H1 (cell line): Measurements from ENCODE around the gene CPNE5. TPM values are rescaled to one million over a fixed set of nuclear protein-coding genes. Genes with fewer than 3 reads are reported as not detected.

ENCODE experiments used
- CTCF ChIA-PET: fragments of 300-600 bp; sonication (Branson Sonifier 250); formaldehyde crosslinking; loops from one replicate; lab custom pipeline; 2021; ENCODE audit not compliant: partially characterized antibody; lab: Charles Lee
- POLR2A ChIA-PET: fragments of 300-600 bp; sonication (Branson Sonifier 250); formaldehyde crosslinking; loops from one replicate; lab custom pipeline; 2021; ENCODE audit warnings: inconsistent platforms; ENCODE audit not compliant: partially characterized antibody; lab: Charles Lee
- DNase-seq, 2 experiments: peaks; one replicate each; pipeline versions ENCODE4 v3.0.0 to v3.0.0-alpha.2; 2010 to 2022; ENCODE audit warnings: low spot score in 2 of 2, low read depth in 1 of 2, mixed read lengths in 1 of 2
- FAIRE-seq: peaks from 2 replicates; lab custom pipeline; 2011; peaks lifted over from hg19 to GRCh38; lab: Jason Lieb, UNC
- H2AFZ ChIP-seq: 2 replicates; pipeline ENCODE4 v1.8.1; 2012; ENCODE audit warnings: low read length, inconsistent platforms
- H2AK5ac ChIP-seq: 2 replicates; pipeline ENCODE4 v1.6.1; 2013; ENCODE audit warnings: low read depth, low read length
- H2BK120ac ChIP-seq: replicated peaks from 2 replicates; pipeline ENCODE3; 2013; ENCODE audit warnings: low read depth, low read length, inconsistent platforms
- H2BK12ac ChIP-seq: 2 replicates; pipeline ENCODE4 v1.6.1; 2013; ENCODE audit warnings: low read depth, low read length
- H2BK15ac ChIP-seq: 2 replicates; pipeline ENCODE4 v1.6.1; 2013; ENCODE audit warnings: low read length
- H2BK20ac ChIP-seq: 2 replicates; pipeline ENCODE4 v1.6.1; 2013; ENCODE audit warnings: low read length
- H2BK5ac ChIP-seq: 2 replicates; pipeline ENCODE4 v1.6.1; 2013; ENCODE audit warnings: low read depth, low read length
- H3K14ac ChIP-seq: 2 replicates; pipeline ENCODE4 v1.6.1; 2013; ENCODE audit warnings: inconsistent platforms; ENCODE audit not compliant: insufficient read length
- H3K18ac ChIP-seq: 2 replicates; pipeline ENCODE4 v1.6.1; 2013; ENCODE audit warnings: low read length; ENCODE audit errors: extremely low read depth
- H3K23ac ChIP-seq: 2 replicates; pipeline ENCODE4 v1.6.1; 2013; ENCODE audit warnings: inconsistent platforms; ENCODE audit not compliant: insufficient read length
- H3K23me2 ChIP-seq: 2 replicates; pipeline ENCODE4 v1.6.1; 2013; ENCODE audit warnings: low read depth, low read length
- H3K27ac ChIP-seq: 2 replicates; pipeline ENCODE4 v1.6.1; 2011; ENCODE audit warnings: low read depth, low read length, inconsistent platforms
- H3K27me3 ChIP-seq, 4 experiments: replicated peaks in 1 of 4; 1 replicate in 1 of 4; 2 replicates in 3 of 4; pipeline versions ENCODE4 v1.6.1 to v1.8.1; 2011 to 2013; ENCODE audit warnings: low read length in 3 of 4, mild to moderate bottlenecking in 3 of 4, inconsistent platforms in 2 of 4, mixed read lengths in 2 of 4, moderate library complexity in 1 of 4; ENCODE audit not compliant: control insufficient read depth in 3 of 4, insufficient read depth in 3 of 4; ENCODE audit errors: extremely low read depth in 1 of 4
- H3K36me3 ChIP-seq, 4 experiments: 2 replicates each; pipeline versions ENCODE4 v1.6.1 to v1.8.1; 2011 to 2013; ENCODE audit warnings: mild to moderate bottlenecking in 4 of 4, low read length in 3 of 4, moderate library complexity in 2 of 4, control low read depth in 1 of 4, inconsistent platforms in 1 of 4; ENCODE audit not compliant: insufficient read depth in 4 of 4, control insufficient read depth in 2 of 4
- H3K4ac ChIP-seq: replicated peaks from 2 replicates; pipeline ENCODE3; 2013; ENCODE audit warnings: low read length, low read depth, mixed read lengths, inconsistent platforms; ENCODE audit not compliant: insufficient read length
- H3K4me1 ChIP-seq, 4 experiments: replicated peaks in 1 of 4; 1 replicate in 1 of 4; 2 replicates in 3 of 4; pipeline versions ENCODE4 v1.6.1 to v1.8.1; 2011 to 2013; ENCODE audit warnings: low read length in 3 of 4, inconsistent platforms in 2 of 4, mixed read lengths in 1 of 4; ENCODE audit not compliant: insufficient read depth in 4 of 4, control insufficient read depth in 3 of 4
- H3K4me2 ChIP-seq, 2 experiments: 2 replicates each; pipeline versions ENCODE4 v1.6.1 to v1.8.1; 2011 to 2013; ENCODE audit warnings: low read depth in 2 of 2, low read length in 2 of 2, control low read depth in 1 of 2, inconsistent platforms in 1 of 2, mild to moderate bottlenecking in 1 of 2; ENCODE audit not compliant: insufficient read depth in 1 of 2
- H3K4me3 ChIP-seq, 4 experiments: fragments of 200-600, 300-600 bp in 1 of 4; sonication (generic), shearing (Covaris generic), sonication (Bioruptor Twin) in 1 of 4; 2 replicates each; pipeline versions ENCODE4 v1.5.1 to v1.8.1; 2011 to 2016; ENCODE audit warnings: low read length in 4 of 4, low read depth in 3 of 4, control low read depth in 2 of 4, inconsistent platforms in 2 of 4, mild to moderate bottlenecking in 2 of 4, mixed read lengths in 1 of 4, moderate library complexity in 1 of 4; ENCODE audit not compliant: insufficient read depth in 2 of 4; ENCODE audit errors: extremely low read depth in 1 of 4
- H3K56ac ChIP-seq: replicated peaks from 2 replicates; pipeline ENCODE3; 2013; ENCODE audit warnings: low read depth, mild to moderate bottlenecking, mixed read lengths, low read length, inconsistent platforms; ENCODE audit not compliant: insufficient read length
- H3K79me1 ChIP-seq: 2 replicates; pipeline ENCODE4 v1.6.1; 2013; ENCODE audit warnings: low read depth, low read length, control low read depth
- H3K79me2 ChIP-seq, 2 experiments: 2 replicates each; pipeline versions ENCODE4 v1.6.1 to v1.8.1; 2012 to 2013; ENCODE audit warnings: low read length in 2 of 2, mild to moderate bottlenecking in 2 of 2, inconsistent platforms in 1 of 2; ENCODE audit not compliant: insufficient read depth in 2 of 2, control insufficient read depth in 1 of 2
- H3K9ac ChIP-seq, 4 experiments: replicated peaks in 1 of 4; 1 replicate in 1 of 4; 2 replicates in 3 of 4; pipeline versions ENCODE4 v1.6.1 to v1.8.1; 2011 to 2013; ENCODE audit warnings: low read depth in 3 of 4, low read length in 3 of 4, control low read depth in 2 of 4, mild to moderate bottlenecking in 2 of 4, moderate library complexity in 2 of 4, inconsistent platforms in 1 of 4; ENCODE audit errors: extremely low read depth in 1 of 4
- H3K9me3 ChIP-seq, 2 experiments: 2 replicates each; pipeline versions ENCODE4 v1.6.1 to v1.8.1; 2012 to 2013; ENCODE audit warnings: mild to moderate bottlenecking in 2 of 2, moderate library complexity in 2 of 2, control low read depth in 1 of 2, inconsistent platforms in 1 of 2, low read depth in 1 of 2, low read length in 1 of 2, mixed read lengths in 1 of 2; ENCODE audit not compliant: insufficient read depth in 2 of 2
- H4K20me1 ChIP-seq, 2 experiments: replicated peaks in 1 of 2; 2 replicates each; pipeline versions ENCODE3 to v1.8.1; 2011 to 2013; ENCODE audit warnings: inconsistent platforms in 2 of 2, low read length in 2 of 2, mild to moderate bottlenecking in 1 of 2; ENCODE audit not compliant: insufficient read depth in 2 of 2, control insufficient read depth in 1 of 2
- H4K5ac ChIP-seq: 2 replicates; pipeline ENCODE4 v1.6.1; 2013; ENCODE audit warnings: low read length, low read depth, mixed read lengths, inconsistent platforms; ENCODE audit not compliant: insufficient read length
- H4K8ac ChIP-seq: 2 replicates; pipeline ENCODE4 v1.8.0; 2013; ENCODE audit warnings: mild to moderate bottlenecking, moderate library complexity, low read length, inconsistent platforms; ENCODE audit not compliant: insufficient read depth; ENCODE audit errors: extremely low read depth
- H4K91ac ChIP-seq: replicated peaks from 2 replicates; pipeline ENCODE3; 2013; ENCODE audit warnings: low read length, mixed read lengths, inconsistent platforms; ENCODE audit not compliant: insufficient read length
- MAFK ChIP-seq: IDR thresholded peaks from 2 replicates; pipeline ENCODE4 v1.6.1; 2012; ENCODE audit warnings: low read depth, mild to moderate bottlenecking, improper control_type of control experiment, low read length
- RXRA ChIP-seq: IDR thresholded peaks from 2 replicates; pipeline ENCODE4 v1.6.1; 2011; ENCODE audit warnings: low read depth, mild to moderate bottlenecking, low read length, moderate library complexity; ENCODE audit not compliant: insufficient read depth
- SP2 ChIP-seq: IDR thresholded peaks from 2 replicates; pipeline ENCODE4 v1.6.1; 2012; ENCODE audit warnings: mild to moderate bottlenecking, low read length, inconsistent platforms
- SP4 ChIP-seq: IDR thresholded peaks from 2 replicates; pipeline ENCODE4 v1.6.1; 2012; ENCODE audit warnings: low read length, inconsistent platforms
- WGBS, 2 experiments: shearing (Covaris generic) in 1 of 2; methylation state at CpG; one replicate each; pipeline versions ENCODE4 v1.1.6 to v1.1.7; 2013 to 2015; ENCODE audit warnings: low lambda C conversion rate in 2 of 2, mixed read lengths in 2 of 2, inconsistent platforms in 1 of 2, low coverage in 1 of 2, missing lambda C conversion rate in 1 of 2; ENCODE audit not compliant: insufficient replicate concordance in 2 of 2, insufficient coverage in 1 of 2, insufficient read length in 1 of 2; ENCODE audit errors: extremely low coverage in 1 of 2, missing lambda C conversion rate in 1 of 2; 5-methylcytosine and 5-hydroxymethylcytosine counted together
- polyA plus RNA-seq, 7 experiments: library from polyadenylated mRNA; depleted of rRNA in 3 of 7; stranded (reverse) in 5 of 7; unstranded in 2 of 7; fragments of >200 nt in 5 of 7; fragments of 200-250 nt in 2 of 7; gene quantifications; 1 replicate in 5 of 7; 2 replicates in 1 of 7; 4 replicates in 1 of 7; pipeline versions ENCODE4 v1.2.1 to v1.2.3, GENCODE V29; 2011 to 2013; ENCODE audit warnings: missing spikeins in 2 of 7, mixed read lengths in 2 of 7
- total RNA-seq: library from RNA; stranded (reverse); fragmentation: NEBNext Ultra II Directional; extraction: Animal tissue kit (Norgen Biotek cat#: 25700); gene quantifications from 2 replicates; pipeline ENCODE4 v1.2.1, GENCODE V29; 2021
- TF ChIP-seq, protein P1 (sequence below): IDR thresholded peaks from 2 replicates; pipeline ENCODE4 v1.6.1; 2012; ENCODE audit warnings: inconsistent platforms
- TF ChIP-seq, protein P2 (sequence below): IDR thresholded peaks from 2 replicates; pipeline ENCODE4 v1.6.1; 2012; ENCODE audit warnings: low read length, inconsistent platforms

The CPNE5 gene
- total and polyA plus RNA-seq, 2 of the 8 experiments (the other 6 are each of a cell fraction or from before 2014, with no cell fraction given) = 0.88 to 1.8 TPM

DNA sequence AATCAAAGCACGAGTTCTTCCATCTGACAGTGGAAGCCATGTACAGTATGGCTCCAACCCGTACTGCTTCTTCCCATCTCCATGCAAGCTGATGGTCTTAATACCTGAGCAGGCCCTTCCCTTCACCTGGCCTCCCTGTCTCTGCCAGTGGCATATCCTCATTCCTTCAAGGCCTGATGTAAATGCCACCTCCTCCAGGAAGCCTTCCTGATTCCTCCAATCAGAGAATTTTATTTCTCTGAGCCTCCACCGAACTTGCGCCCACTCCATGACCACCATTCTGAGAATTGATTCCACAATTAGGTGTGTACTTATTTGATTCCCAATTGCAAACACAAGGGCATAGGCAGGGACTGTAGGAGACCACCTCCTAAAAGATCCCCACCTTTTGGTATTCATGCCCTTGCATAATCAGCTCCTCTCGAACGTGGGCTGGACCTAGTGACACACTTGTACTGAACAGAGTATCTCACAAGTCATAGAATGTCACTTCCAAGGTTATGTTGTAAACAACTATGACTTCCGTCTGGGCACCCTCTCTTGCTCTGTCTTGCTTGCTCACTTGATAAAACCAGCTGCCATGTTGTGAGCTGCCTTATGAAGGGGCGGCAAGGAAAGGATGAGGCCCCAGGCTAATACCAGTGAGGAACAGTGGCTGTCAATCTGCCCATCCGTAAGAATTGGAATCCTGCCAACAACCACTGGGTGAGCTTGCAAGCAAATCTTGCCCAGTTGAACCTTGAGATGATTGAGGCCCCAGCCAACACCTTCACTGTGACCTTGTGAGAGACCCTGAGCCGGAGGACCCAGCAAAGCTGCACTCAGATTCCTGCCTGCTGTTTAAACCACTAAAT, 38.8 kb downstream of the CPNE5 start:
- no peak overlapping the region for H3K4me3 ChIP-seq
- no peak overlapping the region; the same call in 1 of the 2 replicates for H2BK20ac ChIP-seq
- FAIRE-seq (no peak), DNase-seq (no peak)
- H3K79me1 ChIP-seq = no peaks in the 10 kb centered on the region
- H4K20me1 ChIP-seq = no peaks in the 10 kb centered on the region
- H4K91ac ChIP-seq = no peak overlapping the region
- no peak overlapping the region for H2BK12ac ChIP-seq
- no peaks in the 10 kb centered on the region for H3K23me2 ChIP-seq
- H3K27ac ChIP-seq = no peak overlapping the region
- H3K14ac ChIP-seq = no peak overlapping the region
- H3K9me3 ChIP-seq = no peaks in the 10 kb centered on the region
- CTCF ChIA-PET = interaction anchor here (0.9 to 11.6 kb wide), 6 partner anchors 10 to 49 kb away, joined by 3 to 114 read pairs (median 4); no protein-coding TSS in a partner anchor
- no peak overlapping the region for H2BK5ac ChIP-seq
- TF ChIP-seq, protein P1, sequence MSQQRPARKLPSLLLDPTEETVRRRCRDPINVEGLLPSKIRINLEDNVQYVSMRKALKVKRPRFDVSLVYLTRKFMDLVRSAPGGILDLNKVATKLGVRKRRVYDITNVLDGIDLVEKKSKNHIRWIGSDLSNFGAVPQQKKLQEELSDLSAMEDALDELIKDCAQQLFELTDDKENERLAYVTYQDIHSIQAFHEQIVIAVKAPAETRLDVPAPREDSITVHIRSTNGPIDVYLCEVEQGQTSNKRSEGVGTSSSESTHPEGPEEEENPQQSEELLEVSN = no peak
- TF ChIP-seq SP2 (no peak), MAFK (no peak), SP4 (no peak), RXRA (no peak)
- TF ChIP-seq, protein P2, sequence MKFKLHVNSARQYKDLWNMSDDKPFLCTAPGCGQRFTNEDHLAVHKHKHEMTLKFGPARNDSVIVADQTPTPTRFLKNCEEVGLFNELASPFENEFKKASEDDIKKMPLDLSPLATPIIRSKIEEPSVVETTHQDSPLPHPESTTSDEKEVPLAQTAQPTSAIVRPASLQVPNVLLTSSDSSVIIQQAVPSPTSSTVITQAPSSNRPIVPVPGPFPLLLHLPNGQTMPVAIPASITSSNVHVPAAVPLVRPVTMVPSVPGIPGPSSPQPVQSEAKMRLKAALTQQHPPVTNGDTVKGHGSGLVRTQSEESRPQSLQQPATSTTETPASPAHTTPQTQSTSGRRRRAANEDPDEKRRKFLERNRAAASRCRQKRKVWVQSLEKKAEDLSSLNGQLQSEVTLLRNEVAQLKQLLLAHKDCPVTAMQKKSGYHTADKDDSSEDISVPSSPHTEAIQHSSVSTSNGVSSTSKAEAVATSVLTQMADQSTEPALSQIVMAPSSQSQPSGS = no peak
- no peak overlapping the region for H3K9ac ChIP-seq
- POLR2A ChIA-PET = no interaction called here
- no peak overlapping the region for H2BK120ac ChIP-seq
- H3K18ac ChIP-seq = no peak overlapping the region
- H3K36me3 ChIP-seq = no peaks in the 10 kb centered on the region; a peak in 1 of 8 replicates
- no peak overlapping the region for H3K4ac ChIP-seq
- H3K56ac ChIP-seq = no peak overlapping the region
- H3K79me2 ChIP-seq = no peaks in the 10 kb centered on the region
- no peak overlapping the region for H2AFZ ChIP-seq
- H3K27me3 ChIP-seq = no peaks in the 10 kb centered on the region
- H3K4me1 ChIP-seq = peaks cover 0 to 12% (median 4%) of the 10 kb centered on the region in 4 experiments; a peak in 4 of 7 replicates
- H3K4me2 ChIP-seq = no peak overlapping the region
- no peak overlapping the region; the same call in 1 of the 2 replicates for H4K8ac ChIP-seq
- H2BK15ac ChIP-seq = no peak overlapping the region
- H4K5ac ChIP-seq = no peak overlapping the region
- no peak overlapping the region for H3K23ac ChIP-seq
- no peak overlapping the region for H2AK5ac ChIP-seq
- 91% methylated on average over 10 of the region's 10 CpGs; no CpG with 5 or more reads in 1 of the 2 experiments for WGBS, 2 experiments
